ENCODE measurements around the gene FGD6. TPM values are rescaled to one million over a fixed set of nuclear protein-coding genes. Genes with fewer than 3 reads are reported as not detected.
"Not testable (repeated sequence)": the region's sequence is repeated elsewhere in the genome, so short reads cannot be mapped to it uniquely, and the experiment has no call there.

The FGD6 gene
- total RNA-seq, 6 donors from 2014 or later = 14.7 to 36.1 (median 20.2) TPM

DNA sequence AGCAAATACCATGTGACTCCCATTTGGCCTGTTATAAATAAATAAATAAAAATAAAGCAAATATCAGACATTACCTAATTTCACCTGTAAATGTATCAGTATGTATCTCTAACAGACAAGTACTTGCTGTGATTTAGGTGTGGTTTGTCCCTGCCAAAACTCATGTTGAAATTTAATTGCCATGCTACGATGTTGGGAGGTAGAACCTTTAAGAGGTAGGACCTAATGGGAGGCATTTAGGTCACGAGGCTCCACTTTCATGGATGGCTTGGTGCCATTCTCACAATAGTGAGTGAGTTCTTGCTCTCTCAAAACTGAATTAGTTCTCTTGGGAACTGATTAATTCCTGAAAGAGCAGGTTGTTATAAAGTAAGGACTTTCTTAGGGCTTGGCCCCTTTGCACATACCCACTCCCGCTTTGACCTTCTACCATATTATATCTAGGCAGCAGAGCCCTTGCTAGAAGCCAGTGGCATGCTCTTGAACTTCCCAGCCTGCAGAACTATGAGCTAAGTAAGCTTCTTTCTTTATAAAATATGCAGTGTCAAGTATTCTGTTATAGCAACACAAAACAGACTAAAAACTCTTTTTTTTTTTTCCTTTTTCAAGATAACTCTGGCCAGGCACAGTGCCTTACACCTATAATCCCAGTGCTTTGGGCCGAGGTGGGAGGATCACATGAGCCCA, 26.4 kb upstream of the FGD6 start:
- H3K36me3 ChIP-seq = peaks cover 0 to 16% (median 7%) of the 10 kb centered on the region in 4 donors
- no peaks in the 10 kb centered on the region for H3K9me3 ChIP-seq
- no peak for DNase-seq
- ATAC-seq (ENCODE audit: low FRiP score in 2 of 2) = no peak
- TF ChIP-seq POLR2A (IDR thresholded peaks at IDR 0.05) (no peak), POLR2AphosphoS5 (IDR thresholded peaks at IDR 0.05) (no peak), EP300 (IDR thresholded peaks at IDR 0.05) (no peak)
- TF ChIP-seq, protein P1, sequence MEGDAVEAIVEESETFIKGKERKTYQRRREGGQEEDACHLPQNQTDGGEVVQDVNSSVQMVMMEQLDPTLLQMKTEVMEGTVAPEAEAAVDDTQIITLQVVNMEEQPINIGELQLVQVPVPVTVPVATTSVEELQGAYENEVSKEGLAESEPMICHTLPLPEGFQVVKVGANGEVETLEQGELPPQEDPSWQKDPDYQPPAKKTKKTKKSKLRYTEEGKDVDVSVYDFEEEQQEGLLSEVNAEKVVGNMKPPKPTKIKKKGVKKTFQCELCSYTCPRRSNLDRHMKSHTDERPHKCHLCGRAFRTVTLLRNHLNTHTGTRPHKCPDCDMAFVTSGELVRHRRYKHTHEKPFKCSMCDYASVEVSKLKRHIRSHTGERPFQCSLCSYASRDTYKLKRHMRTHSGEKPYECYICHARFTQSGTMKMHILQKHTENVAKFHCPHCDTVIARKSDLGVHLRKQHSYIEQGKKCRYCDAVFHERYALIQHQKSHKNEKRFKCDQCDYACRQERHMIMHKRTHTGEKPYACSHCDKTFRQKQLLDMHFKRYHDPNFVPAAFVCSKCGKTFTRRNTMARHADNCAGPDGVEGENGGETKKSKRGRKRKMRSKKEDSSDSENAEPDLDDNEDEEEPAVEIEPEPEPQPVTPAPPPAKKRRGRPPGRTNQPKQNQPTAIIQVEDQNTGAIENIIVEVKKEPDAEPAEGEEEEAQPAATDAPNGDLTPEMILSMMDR (IDR thresholded peaks at IDR 0.05) = no peak
- no peak overlapping the region for H3K4me3 ChIP-seq
- H3K27me3 ChIP-seq = no peaks in the 10 kb centered on the region
- no peak overlapping the region for H3K27ac ChIP-seq
- no peaks in the 10 kb centered on the region for H3K4me1 ChIP-seq
- WGBS, 2 donors = 94 to 97% methylated on average over 4 of the region's 4 CpGs

GRCh38 chr12:95241761-95242506, 24.7 kb upstream of the FGD6 start:
- Histone ChIP-seq H3K27me3 (no peaks in the 10 kb centered on the region), H3K9me3 (no peaks in the 10 kb centered on the region), H3K4me1 (peaks cover 0 to 9% (median 2%) of the 10 kb centered on the region in 4 donors), H3K4me3 (no peak overlapping the region), H3K36me3 (peaks cover 0 to 16% (median 7%) of the 10 kb centered on the region in 4 donors), H3K27ac (no peak overlapping the region)
- no peak for DNase-seq
- WGBS, 2 donors = 93% methylated on average over 4 of the region's 4 CpGs
- ATAC-seq (ENCODE audit: low FRiP score in 2 of 2) = no peak
- TF ChIP-seq POLR2AphosphoS5 (IDR thresholded peaks at IDR 0.05) (no peak), EP300 (IDR thresholded peaks at IDR 0.05) (no peak), POLR2A (IDR thresholded peaks at IDR 0.05) (no peak)
- TF ChIP-seq, protein P1 (IDR thresholded peaks at IDR 0.05) = no peak

DNA sequence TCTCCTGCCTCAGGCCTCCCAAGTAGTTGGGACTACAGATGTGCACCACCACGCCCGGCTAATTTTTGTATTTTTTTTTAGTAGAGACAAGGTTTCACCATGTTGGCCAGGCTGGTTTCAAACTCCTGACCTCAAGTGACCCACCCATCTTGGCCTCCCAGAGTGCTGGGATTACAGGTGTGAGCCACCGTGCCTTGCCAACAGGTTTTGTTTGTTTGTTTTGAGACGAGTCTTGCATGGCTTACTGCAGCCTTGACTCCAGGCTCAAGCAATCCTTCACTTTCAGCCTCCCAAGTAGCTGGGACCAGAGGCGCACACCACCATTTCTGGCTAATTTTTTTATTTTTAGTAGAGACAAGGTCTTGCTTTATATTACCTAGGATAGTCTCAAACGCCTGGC, 23.9 kb upstream of the FGD6 start:
- H3K4me1 ChIP-seq; ATAC-seq (ENCODE audit: low FRiP score in 2 of 2); H3K9me3 ChIP-seq; H3K27ac ChIP-seq; DNase-seq; H3K4me3 ChIP-seq; H3K27me3 ChIP-seq: not testable (repeated sequence)
- WGBS, 2 donors = 87 to 93% methylated on average over 6 of the region's 6 CpGs
- H3K36me3 ChIP-seq = peaks cover 0 to 16% (median 7%) of the 10 kb centered on the region in 4 donors

GRCh38 chr12:95240556-95240955, 23.3 kb upstream of the FGD6 start:
- no peak overlapping the region for H3K27ac ChIP-seq
- WGBS, 2 donors = 69 to 90% methylated on average over 2 of the region's 2 CpGs

DNA sequence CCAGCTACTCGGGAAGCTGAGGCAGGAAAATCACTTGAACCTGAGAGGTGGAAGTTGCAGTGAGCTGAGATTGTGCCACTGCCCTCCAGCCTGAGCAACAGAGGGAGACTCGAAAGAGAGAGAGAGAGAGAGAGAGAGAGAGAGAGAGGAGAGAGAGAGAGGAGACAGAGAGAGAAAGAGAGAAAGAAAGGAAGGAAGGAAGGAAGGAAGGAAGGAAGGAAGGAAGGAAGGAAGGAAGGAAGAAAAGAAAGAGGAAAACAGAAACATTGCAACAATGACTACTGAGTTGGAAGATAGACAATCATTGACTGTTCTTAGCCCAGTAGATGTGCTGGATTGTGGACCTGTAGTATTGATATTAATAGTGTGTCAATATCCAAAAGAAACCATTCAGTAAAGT, 22.6 kb upstream of the FGD6 start:
- H3K4me1 ChIP-seq; H3K9me3 ChIP-seq; H3K27ac ChIP-seq; H3K4me3 ChIP-seq; ATAC-seq (ENCODE audit: low FRiP score in 2 of 2); DNase-seq; H3K27me3 ChIP-seq: not testable (repeated sequence)
- H3K36me3 ChIP-seq = peaks cover 0 to 16% (median 7%) of the 10 kb centered on the region in 4 donors
- 82 to 96% methylated on average over 2 of the region's 2 CpGs for WGBS, 2 donors

More at GRCh38 chr12:95240556-95240955, 23.3 kb upstream of the FGD6 start:
- Histone ChIP-seq H3K36me3 (peaks cover 0 to 16% (median 7%) of the 10 kb centered on the region in 4 donors), H3K27me3 (no peaks in the 10 kb centered on the region), H3K9me3 (no peaks in the 10 kb centered on the region), H3K4me3 (no peak overlapping the region), H3K4me1 (peaks cover 0 to 9% (median 2%) of the 10 kb centered on the region in 4 donors)
- TF ChIP-seq POLR2AphosphoS5 (IDR thresholded peaks at IDR 0.05) = no peak
- no peak for TF ChIP-seq POLR2A (IDR thresholded peaks at IDR 0.05)
- no peak for TF ChIP-seq EP300 (IDR thresholded peaks at IDR 0.05)
- TF ChIP-seq, protein P1 (IDR thresholded peaks at IDR 0.05) = no peak
- DNase-seq (no peak), ATAC-seq (ENCODE audit: low FRiP score in 2 of 2) (no peak)

Data from upper lobe of left lung (tissue), 6 donors.